Measurements from ENCODE around the gene DNAJC24. TPM values are rescaled to one million over a fixed set of nuclear protein-coding genes. Genes with fewer than 3 reads are reported as not detected.

The DNAJC24 gene
- total and polyA plus RNA-seq, 9 of the 15 experiments (the other 6 are each of a cell fraction or from before 2014, with no cell fraction given) = 12.2 to 31.9 (median 16.9) TPM

- 0 out of 2 replicates have a peak, but pooled peaks have one; percentile 21 for TF ChIP-seq ZBTB40 (IDR thresholded peaks at IDR 0.05)
- TF ChIP-seq ZBTB40 (CRISPR knock-in tag; IDR thresholded peaks at IDR 0.05) = no peak
- no peak for TF ChIP-seq SIN3A (IDR thresholded peaks at IDR 0.05; ENCODE audit: borderline replicate concordance in 2 of 2, control insufficient read depth in 1 of 2, low read depth in 2 of 2, low read length in 2 of 2)
- TF ChIP-seq ZNF584 (CRISPR knock-in tag; IDR thresholded peaks at IDR 0.05; ENCODE audit: low read depth) = no peak
- TF ChIP-seq DIDO1 (tag; IDR thresholded peaks at IDR 0.05; ENCODE audit: low read depth) = no peak
- TF ChIP-seq REST (IDR thresholded peaks at IDR 0.05; ENCODE audit: borderline replicate concordance) = peak; percentile 54; the same call in 1 of the 2 replicates
- no peak for TF ChIP-seq REST (CRISPR knock-in tag; IDR thresholded peaks at IDR 0.05; ENCODE audit: low read depth)
- TF ChIP-seq FIP1L1 (IDR thresholded peaks at IDR 0.05; ENCODE audit: low read depth, low read length, poor library complexity, severe bottlenecking) = no peak
- no peak for TF ChIP-seq ARID1B (IDR thresholded peaks at IDR 0.05)
Measured at GRCh38 chr11:31397239-31397834, 27.7 kb downstream of the DNAJC24 start (continued).

Measured in K562 (cell line).